Astrocyte of the hippocampus (primary cell): Measurements from ENCODE around the gene FAM163B.

ENCODE experiments used
- DNase-seq: peaks from one replicate; pipeline ENCODE4 v3.0.0; 2011; ENCODE audit warnings: low read depth, low spot score

FAM163B gene

GRCh38 chr9:133582501-133583045 lies 26.6 kb downstream of the FAM163B start:
- DNase-seq, result no peak

- DNase-seq, result no peak
These were observed 27.5 kb downstream of the FAM163B start for GRCh38 chr9:133581513-133582343.

- no peak for DNase-seq
These were observed 28.2 kb downstream of the FAM163B start for GRCh38 chr9:133581011-133581410.

- DNase-seq, result no peak
These were observed 28.8 kb downstream of the FAM163B start for GRCh38 chr9:133580419-133580738.

- DNase-seq, result no peak
These were observed 29.4 kb downstream of the FAM163B start for GRCh38 chr9:133579601-133580418.

- no peak for DNase-seq
These were observed 30.4 kb downstream of the FAM163B start for GRCh38 chr9:133578524-133579441.

- DNase-seq, result no peak
These were observed 31.5 kb downstream of the FAM163B start for GRCh38 chr9:133577737-133578112.

- DNase-seq, result no peak
These were observed 32.1 kb downstream of the FAM163B start for GRCh38 chr9:133576875-133577736.

GRCh38 chr9:133576031-133576874 lies 32.9 kb downstream of the FAM163B start:
- DNase-seq, result no peak

- no peak for DNase-seq
These were observed 33.8 kb downstream of the FAM163B start for GRCh38 chr9:133575186-133576030.

GRCh38 chr9:133574771-133575170 lies 34.4 kb downstream of the FAM163B start:
- DNase-seq, result no peak

- no peak for DNase-seq
These were observed 35.2 kb downstream of the FAM163B start for GRCh38 chr9:133573791-133574515.

- DNase-seq, result peak; percentile 61
These were observed 36.3 kb downstream of the FAM163B start for GRCh38 chr9:133572821-133573361.

- DNase-seq, result no peak
These were observed 37.1 kb downstream of the FAM163B start for GRCh38 chr9:133571896-133572595.

- DNase-seq, result no peak
These were observed 37.7 kb downstream of the FAM163B start for GRCh38 chr9:133571391-133571890.

GRCh38 chr9:133570691-133571080 lies 38.5 kb downstream of the FAM163B start:
- DNase-seq, result no peak
